NCI-H345 treated with DMSO at 0.1 percent for 48 hours (cell line): ENCODE data around the gene ATG3.
A peak's percentile ranks its signal among the peaks of the same experiment; 100 is the strongest.
"Not testable (repeated sequence)": the region's sequence is repeated elsewhere in the genome, so short reads cannot be mapped to it uniquely, and the experiment has no call there.

Experiments
- DNase-seq: peaks from one replicate; lab custom pipeline; 2025; ENCODE audit not compliant: unreplicated experiment; lab: John Stamatoyannopoulos, UW

Gene ATG3

GRCh38 chr3:112564247-112564939 is 2.6 kb upstream of the ATG3 start:
- DNase-seq = not testable (repeated sequence)

GRCh38 chr3:112561484-112561733 is 353 bp downstream of the ATG3 start:
- DNase-seq = no peak

- peak; percentile 13 for DNase-seq
Observed at GRCh38 chr3:112560721-112561483, 860 bp downstream of the ATG3 start.

- no peak for DNase-seq
Observed at GRCh38 chr3:112560307-112560706, 1.5 kb downstream of the ATG3 start.

- no peak for DNase-seq
Observed at GRCh38 chr3:112557976-112558375, 3.8 kb downstream of the ATG3 start.

- no peak for DNase-seq
Observed at GRCh38 chr3:112555535-112556170, 6.1 kb downstream of the ATG3 start.

GRCh38 chr3:112550859-112551258 is 10.9 kb downstream of the ATG3 start:
- DNase-seq = no peak

GRCh38 chr3:112546216-112546759 is 15.5 kb downstream of the ATG3 start:
- no peak for DNase-seq

GRCh38 chr3:112539825-112540650 is 21.7 kb downstream of the ATG3 start:
- no peak for DNase-seq

GRCh38 chr3:112531358-112531781 is 30.4 kb downstream of the ATG3 start:
- DNase-seq = no peak

GRCh38 chr3:112530573-112530972 is 31.2 kb downstream of the ATG3 start:
- no peak for DNase-seq

GRCh38 chr3:112524127-112524526 is 37.6 kb downstream of the ATG3 start:
- not testable (repeated sequence) for DNase-seq

- peak; percentile 22 for DNase-seq
Observed at GRCh38 chr3:112519424-112520001, 42.2 kb downstream of the ATG3 start.

- DNase-seq = not testable (repeated sequence)
Observed at GRCh38 chr3:112518970-112519369, 42.8 kb downstream of the ATG3 start.

- no peak for DNase-seq
Observed at GRCh38 chr3:112514527-112515128, 47.1 kb downstream of the ATG3 start.

- no peak for DNase-seq
Observed at GRCh38 chr3:112512320-112512719, 49.4 kb downstream of the ATG3 start.

GRCh38 chr3:112508860-112509259 is 52.9 kb downstream of the ATG3 start:
- DNase-seq = no peak

GRCh38 chr3:112508261-112508660 is 53.5 kb downstream of the ATG3 start:
- DNase-seq = no peak

- no peak for DNase-seq
Observed at GRCh38 chr3:112505907-112506306, 55.9 kb downstream of the ATG3 start.

GRCh38 chr3:112504123-112504522 is 57.6 kb downstream of the ATG3 start:
- DNase-seq = no peak
